GM12878 (cell line): ENCODE results near the gene FAM120B. TPM values are rescaled to one million over a fixed set of nuclear protein-coding genes. Genes with fewer than 3 reads are reported as not detected.
A peak's percentile ranks its signal among the peaks of the same experiment; 100 is the strongest.

Source experiments
- ATAC-seq: fragments of 200-7000 bp; cut with Tn5 transposase; 3 replicates; pipeline ENCODE4 v1.9.1; 2020; ENCODE audit warnings: mild to moderate bottlenecking, moderate library complexity
- BruUV-seq: library from RNA; stranded (reverse); fragments of 400-500 nt; replicated peaks from 2 replicates; lab custom pipeline; 2021; lab: Mats Ljungman, UMichigan
- CTCF ChIA-PET: fragments of 300-600 bp; sonication (Branson Sonifier 250); formaldehyde crosslinking; extraction: SDS; loops from one replicate; lab custom pipeline; 2021; ENCODE audit warnings: inconsistent platforms; lab: Yijun Ruan, JAX
- POLR2A ChIA-PET: fragments of 350-600 bp; formaldehyde crosslinking; extraction: SDS; loops from one replicate; lab custom pipeline; 2021; ENCODE audit warnings: inconsistent platforms; lab: Charles Lee
- RAD21 ChIA-PET: fragments of 300-600 bp; sonication (Branson Sonifier 250); formaldehyde crosslinking; loops from one replicate; lab custom pipeline; 2023; ENCODE audit warnings: antibody characterized with exemption; ENCODE audit not compliant: unreplicated experiment; lab: Charles Lee
- SMC1A ChIA-PET: fragments of 300-600 bp; sonication (Branson Sonifier 250); formaldehyde crosslinking; loops from one replicate; lab custom pipeline; 2023; ENCODE audit not compliant: unreplicated experiment, uncharacterized antibody; lab: Charles Lee
- DNase-seq: peaks from one replicate; pipeline ENCODE4 v3.0.0-alpha.2; 2011; ENCODE audit warnings: low read depth, low spot score
- FAIRE-seq: peaks from 3 replicates; lab custom pipeline; 2011; peaks lifted over from hg19 to GRCh38; lab: Jason Lieb, UNC
- H2AFZ ChIP-seq: 2 replicates; pipeline ENCODE4 v1.6.0; 2011; ENCODE audit warnings: low read depth, low read length, control low read depth; ENCODE audit not compliant: control insufficient read depth
- H3K27ac ChIP-seq: 2 replicates; pipeline ENCODE4 v1.5.1; 2011; ENCODE audit warnings: control low read depth; ENCODE audit not compliant: control insufficient read depth, insufficient read depth
- H3K27me3 ChIP-seq, 2 experiments: replicated peaks in 1 of 2; 2 replicates each; pipeline versions ENCODE4 v1.6.0 to v1.6.1; 2011; ENCODE audit warnings: low read length in 1 of 2; ENCODE audit not compliant: control insufficient read depth in 2 of 2, insufficient read depth in 2 of 2
- H3K36me3 ChIP-seq, 2 experiments: 2 replicates each; pipeline ENCODE4 v1.5.1; 2011; ENCODE audit warnings: low read length in 1 of 2; ENCODE audit not compliant: control insufficient read depth in 2 of 2, insufficient read depth in 2 of 2
- H3K4me1 ChIP-seq: 2 replicates; pipeline ENCODE4 v1.6.1; 2011; ENCODE audit warnings: mild to moderate bottlenecking, low read length, moderate library complexity, mixed read lengths; ENCODE audit not compliant: control insufficient read depth, insufficient read depth
- H3K4me2 ChIP-seq: 2 replicates; pipeline ENCODE4 v1.6.0; 2011; ENCODE audit warnings: control low read depth; ENCODE audit not compliant: control insufficient read depth, insufficient read depth
- H3K4me3 ChIP-seq: fragments of 200-600 bp; sonication (generic); 2 replicates; pipeline ENCODE4 v1.5.1; 2016
- H3K79me2 ChIP-seq: 2 replicates; pipeline ENCODE4 v1.6.0; 2011; ENCODE audit warnings: low read length; ENCODE audit not compliant: control insufficient read depth, insufficient read depth
- H3K9ac ChIP-seq: 2 replicates; pipeline ENCODE4 v1.8.0; 2011; ENCODE audit warnings: low read length, control low read depth, mixed read lengths; ENCODE audit not compliant: control insufficient read depth, insufficient read depth
- H3K9me3 ChIP-seq: replicated peaks from 3 replicates; pipeline ENCODE4 v1.5.1; 2011; ENCODE audit warnings: mild to moderate bottlenecking, low read length; ENCODE audit not compliant: control insufficient read depth, insufficient read depth
- H4K20me1 ChIP-seq: 2 replicates; pipeline ENCODE4 v1.6.0; 2011; ENCODE audit not compliant: control insufficient read depth, insufficient read depth
- HDGF ChIP-seq: fragments of 450-650 bp; IDR thresholded peaks from 2 replicates; pipeline ENCODE4 v1.6.1; 2016; ENCODE audit warnings: antibody characterized with exemption
- STAT3 ChIP-seq: IDR thresholded peaks from 2 replicates; pipeline ENCODE4 v1.6.1; 2011; ENCODE audit warnings: low read depth, low read length, improper control_type of control experiment
- WGBS: methylation state at CpG from one replicate; pipeline ENCODE4 v1.1.6; 2016; ENCODE audit warnings: low lambda C conversion rate; ENCODE audit not compliant: insufficient replicate concordance, insufficient coverage; ENCODE audit errors: missing lambda C conversion rate; 5-methylcytosine and 5-hydroxymethylcytosine counted together
- in situ Hi-C: fragments of 300-500 bp; cut with MboI; formaldehyde crosslinking; loops from 9 replicates; pipeline ENCODE4 v1.14.3; 2018; ENCODE audit warnings: mixed read lengths
- intact Hi-C: fragments of 100-400 bp; cut with micrococcal nuclease; formaldehyde crosslinking; loops from one replicate; pipeline ENCODE4 v1.14.2; 2022; ENCODE audit not compliant: unreplicated experiment
- polyA plus RNA-seq, 11 experiments: library from polyadenylated mRNA; depleted of rRNA in 4 of 11; unstranded in 6 of 11; stranded (reverse) in 5 of 11; fragments of >200 nt; fragmentation: Nextera tagmentation in 4 of 11; fragmentation: Illumina TruSeq in 1 of 11; extraction: Ambion mirVana in 4 of 11; extraction: Trizol in 1 of 11; gene quantifications; 1 replicate in 1 of 11; 2 replicates in 10 of 11; pipeline versions ENCODE4 v1.2.1 to v1.2.3, GENCODE V29; 2011 to 2016; ENCODE audit warnings: inconsistent platforms in 2 of 11, missing spikeins in 2 of 11, low read depth in 1 of 11
- total RNA-seq, 4 experiments: library from RNA; depleted of rRNA in 3 of 4; stranded (reverse); fragments of >200 nt in 3 of 4; fragmentation: Illumina TruSeq in 1 of 4; extraction: Trizol in 1 of 4; gene quantifications; 2 replicates each; pipeline versions ENCODE4 v1.2.1 to v1.2.3, GENCODE V29; 2013 to 2021

Gene FAM120B
- total and polyA plus RNA-seq, 10 of the 15 experiments (the other 5 are each of a cell fraction or from before 2014, with no cell fraction given), result 3.3 to 21.6 (median 15.3) TPM

DNA sequence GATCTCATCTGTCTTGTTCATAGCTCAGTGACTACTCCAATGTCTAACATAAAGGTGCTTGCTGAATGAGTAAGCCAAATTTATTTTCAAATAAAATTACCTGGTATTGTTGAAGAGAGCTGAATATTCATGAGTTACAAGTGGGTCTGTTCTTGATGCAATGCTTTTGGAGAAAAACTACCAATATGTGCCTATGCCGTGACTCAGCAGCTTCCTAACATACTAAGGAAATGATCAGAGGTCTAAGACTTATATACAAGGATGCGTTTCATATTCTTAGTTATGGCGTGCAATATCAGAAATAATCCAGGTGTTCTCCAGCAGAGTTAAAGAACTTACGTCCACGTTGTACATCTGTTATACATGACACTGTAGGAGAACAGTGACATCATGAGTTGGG, 5.1 kb downstream of the FAM120B start:
- Histone ChIP-seq H3K4me3 (0 out of 2 replicates have a peak overlapping the region, but pooled peaks have one; percentile 9), H3K27me3 (no peaks in the 10 kb centered on the region), H3K9ac (no peak overlapping the region), H3K36me3 (no peaks in the 10 kb centered on the region; a peak in 1 of 4 replicates), H3K27ac (no peak overlapping the region), H4K20me1 (no peaks in the 10 kb centered on the region), H3K9me3 (no peaks in the 10 kb centered on the region), H3K4me2 (no peak overlapping the region), H3K4me1 (no peaks in the 10 kb centered on the region)
- ChIA-PET CTCF (interaction anchor here (0.9 kb wide), 1 partner anchor 143 kb away, joined by 3 read pairs; no protein-coding TSS in a partner anchor), RAD21 (no interaction called here)
- 98% methylated on average over 5 of the region's 5 CpGs for WGBS
- no peak for FAIRE-seq
- no peak for DNase-seq
- no peak for TF ChIP-seq STAT3
- TF ChIP-seq, all 136 proteins: peak for 0
- POLR2A ChIA-PET, result no interaction called here
- BruUV-seq, result no TSS peak
- ATAC-seq, result no peak
- intact Hi-C loops (loop anchor here (5.0 kb wide), 1 partner anchor 609 kb away; the partner anchor contains the start of genes C6orf120 and WDR27), in situ Hi-C loops (no loop called here)
- peaks cover 57% of the 10 kb centered on the region for H3K79me2 ChIP-seq
- SMC1A ChIA-PET, result interaction anchor here (1.5 kb wide), 1 partner anchor 241 kb away, joined by 3 read pairs; the partner anchor contains the start of gene PSMB1
- H2AFZ ChIP-seq, result no peak overlapping the region

- in situ Hi-C loops, result no loop called here
- ATAC-seq (no peak), FAIRE-seq (no peak), DNase-seq (no peak)
- Histone ChIP-seq H3K27ac (no peak overlapping the region), H3K79me2 (peaks cover 45% of the 10 kb centered on the region), H3K4me3 (no peak overlapping the region), H3K9ac (no peak overlapping the region), H3K4me2 (no peak overlapping the region), H2AFZ (no peak overlapping the region), H3K27me3 (no peaks in the 10 kb centered on the region), H3K4me1 (no peaks in the 10 kb centered on the region), H4K20me1 (no peaks in the 10 kb centered on the region), H3K9me3 (no peaks in the 10 kb centered on the region; the same call in 2 of the 3 replicates), H3K36me3 (no peaks in the 10 kb centered on the region; a peak in 1 of 4 replicates)
- BruUV-seq, result no TSS peak
- ChIA-PET POLR2A (no interaction called here), SMC1A (interaction anchor here (0.9 kb wide), 1 partner anchor 22 kb away, joined by 4 read pairs; the partner anchor contains the start of gene DLL1), CTCF (interaction anchor here (1.1 to 1.3 kb wide), 2 partner anchors 21 to 204 kb away, joined by 3 to 7 read pairs; no protein-coding TSS in a partner anchor), RAD21 (no interaction called here)
- intact Hi-C loops, result loop anchor here (5.0 kb wide), 1 partner anchor 611 kb away; the partner anchor contains the start of genes C6orf120 and WDR27
- WGBS, result 100% methylated on average over 2 of the region's 2 CpGs
- TF ChIP-seq HDGF, result no peak
Measured at GRCh38 chr6:170312876-170313275, 6.3 kb downstream of the FAM120B start.
